Spleen (tissue), 7 donors: ENCODE data around the gene PKP4.

Experiments used
- CTCF ChIP-seq, 11 experiments: fragments of 200-600 bp in 7 of 11; fragments of 450-650 bp in 4 of 11; sonication (generic) in 4 of 11; IDR thresholded peaks in 8 of 11; conservative IDR thresholded peaks in 3 of 11; 1 replicate in 7 of 11; 2 replicates in 4 of 11; pipeline versions ENCODE4 v1.4.0 to v1.8.0; 2016 to 2021; ENCODE audit warnings: antibody characterized with exemption in 11 of 11, inconsistent platforms in 4 of 11, mild to moderate bottlenecking in 1 of 11
- POLR2A ChIP-seq, 3 donors: fragments of 450-650 bp; IDR thresholded peaks; one replicate each; pipeline ENCODE4 v1.5.1; 2017; ENCODE audit warnings: antibody characterized with exemption in 3 of 3, mild to moderate bottlenecking in 1 of 3
- POLR2AphosphoS5 ChIP-seq, 3 donors: sonication (generic); formaldehyde crosslinking; IDR thresholded peaks; one replicate each; pipeline ENCODE4 v1.5.1; 2017; ENCODE audit warnings: antibody characterized with exemption in 3 of 3
- donor health status: DM: no; HTN: no; CAD: no; lungs with moderate emphysema.
- donor health status: DM: no; HTN: no; CAD: no.
- donor health status: DM: no; HTN: no; CAD: no.

DNA sequence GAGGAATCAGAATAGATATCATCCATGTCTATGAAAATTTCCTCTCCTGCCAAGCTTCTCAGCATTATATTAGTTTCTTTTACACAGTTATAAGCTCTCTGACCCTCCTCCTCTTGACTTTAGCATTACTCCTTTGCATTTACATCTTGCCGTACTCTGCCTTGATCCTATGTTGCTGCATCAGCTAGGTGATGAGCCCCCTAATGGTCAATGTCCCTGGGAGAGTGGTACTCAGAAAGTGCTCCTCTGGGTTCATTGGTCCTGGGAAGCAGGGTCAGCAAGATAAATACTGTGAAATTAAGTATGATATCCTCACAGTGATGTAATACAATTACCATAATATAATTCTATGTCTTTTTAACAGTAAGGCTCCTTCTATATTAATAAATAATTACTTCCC lies 74.1 kb downstream of the PKP4 start:
- TF ChIP-seq CTCF (IDR thresholded peaks at IDR 0.05 in 8 of 11, conservative IDR thresholded peaks at IDR 0.05 in 3 of 11) (no peak), POLR2A (IDR thresholded peaks at IDR 0.05) (no peak), POLR2AphosphoS5 (IDR thresholded peaks at IDR 0.05) (no peak)
